DMS53 (cell line): ENCODE data around the gene PYGB.

Experiments used
- DNase-seq: peaks from one replicate; lab custom pipeline; 2025; lab: John Stamatoyannopoulos, UW

The PYGB gene

GRCh38 chr20:25282796-25283195 is 34.9 kb downstream of the PYGB start:
- no peak for DNase-seq

GRCh38 chr20:25283221-25283951 is 35.5 kb downstream of the PYGB start:
- DNase-seq = no peak

- no peak for DNase-seq
Measured at GRCh38 chr20:25284131-25284601, 36.3 kb downstream of the PYGB start.

GRCh38 chr20:25285091-25285647 is 37.3 kb downstream of the PYGB start:
- DNase-seq = peak; percentile 27

- DNase-seq = no peak
Measured at GRCh38 chr20:25285856-25286798, 38.2 kb downstream of the PYGB start.

- DNase-seq = no peak
Measured at GRCh38 chr20:25286917-25287316, 39.0 kb downstream of the PYGB start.

- no peak for DNase-seq
Measured at GRCh38 chr20:25287631-25288290, 39.9 kb downstream of the PYGB start.

GRCh38 chr20:25288291-25289181 is 40.7 kb downstream of the PYGB start:
- DNase-seq = no peak

GRCh38 chr20:25289886-25290597 is 42.2 kb downstream of the PYGB start:
- DNase-seq = no peak

GRCh38 chr20:25290646-25291431 is 43.0 kb downstream of the PYGB start:
- no peak for DNase-seq

GRCh38 chr20:25291432-25292133 is 43.7 kb downstream of the PYGB start:
- DNase-seq = no peak

GRCh38 chr20:25292176-25292891 is 44.4 kb downstream of the PYGB start:
- DNase-seq = no peak

GRCh38 chr20:25293507-25293906 is 45.6 kb downstream of the PYGB start:
- DNase-seq = no peak

- no peak for DNase-seq
Measured at GRCh38 chr20:25293910-25294458, 46.1 kb downstream of the PYGB start.

- peak; percentile 55 for DNase-seq
Measured at GRCh38 chr20:25294459-25295385, 46.8 kb downstream of the PYGB start.

- no peak for DNase-seq
Measured at GRCh38 chr20:25295386-25296093, 47.7 kb downstream of the PYGB start.
